ENCODE data around the gene TSEN2. TPM values are rescaled to one million over a fixed set of nuclear protein-coding genes. Genes with fewer than 3 reads are reported as not detected.

The TSEN2 gene
- total RNA-seq, 1 donor from 2014 or later, result 33.3 TPM

DNA sequence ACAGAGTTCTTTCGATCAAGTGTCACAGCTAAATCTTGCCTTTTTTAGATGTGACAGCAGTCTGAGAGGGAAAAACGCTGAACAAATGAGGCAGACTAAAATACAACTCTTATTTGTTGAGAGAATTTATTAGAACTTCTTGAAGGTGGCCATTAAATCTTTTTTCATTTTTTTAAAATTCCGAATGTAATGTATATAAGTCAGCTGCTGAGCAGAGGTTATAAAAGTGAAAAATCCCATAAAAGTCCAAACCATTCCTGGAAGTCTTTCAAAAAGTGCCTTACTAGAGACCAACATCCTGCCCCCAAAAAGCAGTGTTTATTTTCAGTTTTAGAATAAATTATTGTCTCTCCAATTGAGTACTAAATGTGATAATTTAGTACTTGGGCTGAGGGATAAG lies 3.1 kb downstream of the TSEN2 start:
- Mint-ChIP-seq H3K4me3 (ENCODE audit: low read depth) (no peak overlapping the region), H3K4me1 (ENCODE audit: low read depth) (peaks cover 34% of the 10 kb centered on the region), H3K27ac (no peak overlapping the region), H3K27me3 (no peaks in the 10 kb centered on the region), H3K9me3 (ENCODE audit: low read depth) (no peaks in the 10 kb centered on the region), H3K36me3 (ENCODE audit: insufficient read depth) (peaks cover 7% of the 10 kb centered on the region)
- no peak for DNase-seq (ENCODE audit: low spot score, unreplicated experiment)
- TF ChIP-seq, protein P1, sequence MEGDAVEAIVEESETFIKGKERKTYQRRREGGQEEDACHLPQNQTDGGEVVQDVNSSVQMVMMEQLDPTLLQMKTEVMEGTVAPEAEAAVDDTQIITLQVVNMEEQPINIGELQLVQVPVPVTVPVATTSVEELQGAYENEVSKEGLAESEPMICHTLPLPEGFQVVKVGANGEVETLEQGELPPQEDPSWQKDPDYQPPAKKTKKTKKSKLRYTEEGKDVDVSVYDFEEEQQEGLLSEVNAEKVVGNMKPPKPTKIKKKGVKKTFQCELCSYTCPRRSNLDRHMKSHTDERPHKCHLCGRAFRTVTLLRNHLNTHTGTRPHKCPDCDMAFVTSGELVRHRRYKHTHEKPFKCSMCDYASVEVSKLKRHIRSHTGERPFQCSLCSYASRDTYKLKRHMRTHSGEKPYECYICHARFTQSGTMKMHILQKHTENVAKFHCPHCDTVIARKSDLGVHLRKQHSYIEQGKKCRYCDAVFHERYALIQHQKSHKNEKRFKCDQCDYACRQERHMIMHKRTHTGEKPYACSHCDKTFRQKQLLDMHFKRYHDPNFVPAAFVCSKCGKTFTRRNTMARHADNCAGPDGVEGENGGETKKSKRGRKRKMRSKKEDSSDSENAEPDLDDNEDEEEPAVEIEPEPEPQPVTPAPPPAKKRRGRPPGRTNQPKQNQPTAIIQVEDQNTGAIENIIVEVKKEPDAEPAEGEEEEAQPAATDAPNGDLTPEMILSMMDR (IDR thresholded peaks at IDR 0.05; ENCODE audit: unreplicated experiment), result no peak

DNA sequence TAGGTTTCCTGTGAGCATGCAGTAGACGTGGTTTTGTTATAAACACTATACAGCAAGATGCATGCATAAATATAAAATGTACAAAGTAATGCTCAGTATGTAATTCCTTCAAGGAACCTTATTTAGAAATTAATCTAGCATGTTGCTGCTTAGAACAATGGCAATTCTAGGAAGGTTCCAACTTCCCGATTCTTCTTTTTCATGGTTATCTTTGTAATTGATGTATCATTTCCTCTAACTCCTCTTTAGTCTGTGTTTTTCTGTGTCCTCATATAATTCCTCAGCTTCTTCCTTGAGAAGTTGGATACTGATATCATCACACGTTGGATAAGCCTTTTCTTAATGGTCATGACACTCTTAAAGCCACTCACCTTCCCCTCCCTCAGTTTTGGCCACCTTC lies 3.5 kb downstream of the TSEN2 start:
- DNase-seq (ENCODE audit: low spot score, unreplicated experiment), result no peak
- Mint-ChIP-seq H3K4me1 (ENCODE audit: low read depth) (peaks cover 32% of the 10 kb centered on the region), H3K27me3 (no peaks in the 10 kb centered on the region), H3K27ac (no peak overlapping the region), H3K36me3 (ENCODE audit: insufficient read depth) (peaks cover 7% of the 10 kb centered on the region), H3K9me3 (ENCODE audit: low read depth) (no peaks in the 10 kb centered on the region), H3K4me3 (ENCODE audit: low read depth) (no peak overlapping the region)
- TF ChIP-seq, protein P1 (IDR thresholded peaks at IDR 0.05; ENCODE audit: unreplicated experiment), result no peak

- Mint-ChIP-seq H3K4me1 (ENCODE audit: low read depth) (peaks cover 20% of the 10 kb centered on the region), H3K9me3 (ENCODE audit: low read depth) (no peaks in the 10 kb centered on the region), H3K36me3 (ENCODE audit: insufficient read depth) (peaks cover 14% of the 10 kb centered on the region), H3K27me3 (no peaks in the 10 kb centered on the region), H3K27ac (peak overlapping the region; percentile 17), H3K4me3 (ENCODE audit: low read depth) (no peak overlapping the region)
- DNase-seq (ENCODE audit: low spot score, unreplicated experiment), result no peak
- TF ChIP-seq, protein P1 (IDR thresholded peaks at IDR 0.05; ENCODE audit: unreplicated experiment), result no peak
Measured at GRCh38 chr3:12489368-12489767, 5.1 kb downstream of the TSEN2 start.

DNA sequence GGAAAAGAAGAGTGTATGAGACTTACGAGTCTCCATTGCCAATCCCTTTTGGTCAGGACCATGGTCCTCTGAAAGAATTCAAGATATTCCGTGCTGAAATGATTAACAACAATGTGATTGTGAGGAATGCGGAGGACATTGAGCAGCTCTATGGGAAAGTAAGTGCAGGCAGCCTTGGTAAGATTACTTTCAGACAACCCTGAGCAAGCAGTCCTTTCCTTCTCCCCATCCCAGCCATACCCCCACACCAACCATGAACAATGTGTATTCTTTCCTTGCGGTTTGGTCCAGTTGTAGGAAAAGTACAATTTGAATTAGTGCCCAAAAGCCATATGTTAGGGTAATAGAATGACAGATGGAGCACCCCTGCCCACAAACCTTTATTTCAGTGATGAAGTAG lies 5.6 kb downstream of the TSEN2 start:
- TF ChIP-seq, protein P1 (IDR thresholded peaks at IDR 0.05; ENCODE audit: unreplicated experiment), result no peak
- Mint-ChIP-seq H3K9me3 (ENCODE audit: low read depth) (no peaks in the 10 kb centered on the region), H3K27me3 (no peaks in the 10 kb centered on the region), H3K4me1 (ENCODE audit: low read depth) (peaks cover 18% of the 10 kb centered on the region), H3K36me3 (ENCODE audit: insufficient read depth) (peaks cover 14% of the 10 kb centered on the region), H3K27ac (peak overlapping the region; percentile 17), H3K4me3 (ENCODE audit: low read depth) (no peak overlapping the region)
- DNase-seq (ENCODE audit: low spot score, unreplicated experiment), result no peak

DNA sequence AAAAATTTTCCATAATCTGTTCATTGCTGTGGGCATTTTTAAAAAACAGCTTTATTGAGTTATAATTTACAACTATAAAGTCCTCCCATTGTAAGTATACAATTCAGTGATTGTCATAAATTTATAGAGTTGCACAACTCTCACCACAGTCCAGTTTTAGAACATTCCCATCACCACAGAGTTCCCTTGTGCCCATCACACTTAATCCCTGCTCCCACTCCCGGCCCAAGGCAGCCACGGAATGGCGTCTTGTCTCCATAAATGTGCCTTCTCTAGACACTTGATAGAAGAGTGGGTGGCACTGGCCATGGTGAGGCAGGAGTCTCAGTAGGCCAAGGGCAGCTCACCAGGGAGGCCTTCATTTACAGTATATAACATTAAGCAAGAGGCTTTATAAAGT lies 6.3 kb downstream of the TSEN2 start:
- DNase-seq (ENCODE audit: low spot score, unreplicated experiment), result no peak
- Mint-ChIP-seq H3K4me3 (ENCODE audit: low read depth) (no peak overlapping the region), H3K9me3 (ENCODE audit: low read depth) (no peaks in the 10 kb centered on the region), H3K27ac (no peak overlapping the region), H3K4me1 (ENCODE audit: low read depth) (peaks cover 12% of the 10 kb centered on the region), H3K36me3 (ENCODE audit: insufficient read depth) (peaks cover 14% of the 10 kb centered on the region), H3K27me3 (no peaks in the 10 kb centered on the region)
- TF ChIP-seq, protein P1 (IDR thresholded peaks at IDR 0.05; ENCODE audit: unreplicated experiment), result no peak
